Skeletal muscle satellite cell (primary cell): ENCODE data around the gene SMIM43.
"Not testable (repeated sequence)": the region's sequence is repeated elsewhere in the genome, so short reads cannot be mapped to it uniquely, and the experiment has no call there.

Experiments used
- H3K27me3 ChIP-seq: 2 replicates; pipeline ENCODE4 v1.7.0; 2013; ENCODE audit warnings: low read length; ENCODE audit not compliant: control insufficient read depth, insufficient read depth
- H3K36me3 ChIP-seq: 2 replicates; pipeline ENCODE4 v1.7.0; 2013; ENCODE audit warnings: mild to moderate bottlenecking, control low read depth, low read length; ENCODE audit not compliant: insufficient read depth
- H3K4me1 ChIP-seq: 2 replicates; pipeline ENCODE4 v1.7.0; 2013; ENCODE audit warnings: low read length; ENCODE audit not compliant: control insufficient read depth, insufficient read depth
- H3K4me2 ChIP-seq: 2 replicates; pipeline ENCODE4 v1.7.0; 2013; ENCODE audit warnings: mild to moderate bottlenecking, low read length
- H3K4me3 ChIP-seq: 2 replicates; pipeline ENCODE4 v1.7.0; 2013; ENCODE audit warnings: low read length
- H3K9ac ChIP-seq: 2 replicates; pipeline ENCODE4 v1.7.0; 2013; ENCODE audit warnings: mild to moderate bottlenecking, low read depth, low read length, moderate library complexity
- H3K9me3 ChIP-seq: replicated peaks from 2 replicates; pipeline ENCODE4 v1.7.0; 2013; ENCODE audit warnings: mild to moderate bottlenecking, control low read depth, low read length

The SMIM43 gene

DNA sequence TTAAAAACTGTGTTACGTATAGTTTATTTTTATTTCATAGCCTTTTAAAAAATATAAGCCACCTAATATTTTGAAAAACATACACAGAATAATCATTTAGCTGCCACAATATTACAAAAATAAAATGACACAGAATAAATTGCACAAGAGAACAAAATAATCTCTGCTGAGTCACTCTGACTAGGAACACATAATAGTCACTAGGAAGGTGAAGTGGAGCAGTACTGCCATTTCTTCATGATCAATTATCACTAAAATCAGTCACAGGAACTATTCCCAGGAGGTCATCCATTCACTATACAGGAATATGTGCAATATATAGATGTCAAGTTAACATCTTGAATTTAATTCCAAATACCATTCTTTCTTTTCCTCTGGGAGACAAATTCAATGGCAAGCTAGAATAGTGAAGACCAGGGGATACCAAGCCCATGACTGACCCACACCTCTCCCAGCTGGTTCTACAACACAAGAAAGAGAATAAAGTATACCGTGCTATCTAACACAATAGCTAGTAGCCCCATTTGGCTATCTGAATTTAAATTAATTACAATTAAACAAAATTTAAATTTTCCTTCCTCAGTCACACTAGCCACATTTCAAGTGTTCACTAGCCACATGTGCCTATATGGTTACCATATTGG lies 5.9 kb downstream of the SMIM43 start:
- Histone ChIP-seq H3K27me3 (no peaks in the 10 kb centered on the region), H3K4me3 (no peak overlapping the region), H3K9ac (no peak overlapping the region), H3K4me1 (peaks cover 19% of the 10 kb centered on the region), H3K4me2 (no peak overlapping the region), H3K36me3 (no peaks in the 10 kb centered on the region), H3K9me3 (no peaks in the 10 kb centered on the region)

DNA sequence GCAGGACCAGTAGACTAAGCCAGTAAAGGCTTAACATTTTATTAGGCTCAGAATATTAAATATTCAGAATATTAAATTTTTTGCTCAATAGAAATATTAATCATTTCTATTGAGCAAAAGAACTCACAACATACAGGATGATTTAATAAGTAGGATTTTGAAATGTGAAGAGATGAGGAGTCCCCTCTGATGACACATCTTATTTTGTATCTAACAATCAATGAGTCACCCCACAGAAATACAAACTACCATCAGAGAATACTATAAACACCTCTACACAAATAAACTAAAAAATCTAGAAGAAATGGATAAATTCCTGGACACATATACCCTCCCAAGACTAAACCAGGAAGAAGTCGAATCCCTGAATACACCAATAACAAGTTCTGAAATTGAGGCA lies 12.8 kb downstream of the SMIM43 start:
- not testable (repeated sequence) for H3K4me3 ChIP-seq, H3K36me3 ChIP-seq, H3K4me1 ChIP-seq, H3K9ac ChIP-seq, H3K9me3 ChIP-seq, H3K27me3 ChIP-seq, H3K4me2 ChIP-seq

DNA sequence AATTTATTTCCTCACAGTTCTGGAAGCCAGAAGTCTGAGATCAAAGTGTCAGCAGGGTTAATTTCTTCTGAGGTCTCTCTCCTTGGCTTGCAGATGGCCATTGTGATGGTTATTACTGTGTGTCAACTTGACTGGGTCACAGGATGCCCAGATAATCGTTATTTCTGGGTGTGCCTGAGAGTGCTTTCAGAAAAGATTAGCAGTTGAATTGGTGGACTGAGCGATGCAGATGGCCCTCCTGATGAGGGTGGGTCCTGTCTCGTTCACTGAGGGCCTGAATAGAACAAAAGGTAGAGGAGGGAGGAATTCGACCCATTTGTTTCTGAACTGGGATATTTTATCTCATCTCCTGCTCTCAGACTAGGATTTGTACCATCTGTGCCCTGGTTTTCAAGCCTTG lies 15.7 kb downstream of the SMIM43 start:
- Histone ChIP-seq H3K4me3 (no peak overlapping the region), H3K9ac (no peak overlapping the region), H3K36me3 (no peaks in the 10 kb centered on the region), H3K4me2 (no peak overlapping the region), H3K27me3 (no peaks in the 10 kb centered on the region), H3K4me1 (peaks cover 6% of the 10 kb centered on the region), H3K9me3 (no peaks in the 10 kb centered on the region)

DNA sequence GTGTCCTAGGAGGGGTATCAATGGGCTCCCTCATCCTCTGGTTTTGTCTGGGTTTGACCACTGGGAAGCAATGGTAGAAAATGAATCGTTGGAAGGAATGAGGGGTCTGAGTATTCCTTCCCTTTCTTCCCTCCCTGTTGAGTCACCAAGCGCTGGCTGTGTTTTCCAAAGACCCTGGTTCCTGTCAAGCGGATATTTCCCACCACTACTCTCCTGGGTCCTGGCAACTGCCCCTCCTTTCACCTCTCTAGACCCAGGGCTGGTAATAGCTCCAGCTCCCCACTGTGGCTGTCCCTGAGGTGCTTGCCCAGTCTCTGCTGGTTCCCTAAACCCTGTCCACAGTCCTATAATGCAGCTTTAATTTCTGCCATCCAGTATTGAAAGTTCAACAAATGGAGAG lies 22.2 kb downstream of the SMIM43 start:
- H3K27me3 ChIP-seq, result no peaks in the 10 kb centered on the region

DNA sequence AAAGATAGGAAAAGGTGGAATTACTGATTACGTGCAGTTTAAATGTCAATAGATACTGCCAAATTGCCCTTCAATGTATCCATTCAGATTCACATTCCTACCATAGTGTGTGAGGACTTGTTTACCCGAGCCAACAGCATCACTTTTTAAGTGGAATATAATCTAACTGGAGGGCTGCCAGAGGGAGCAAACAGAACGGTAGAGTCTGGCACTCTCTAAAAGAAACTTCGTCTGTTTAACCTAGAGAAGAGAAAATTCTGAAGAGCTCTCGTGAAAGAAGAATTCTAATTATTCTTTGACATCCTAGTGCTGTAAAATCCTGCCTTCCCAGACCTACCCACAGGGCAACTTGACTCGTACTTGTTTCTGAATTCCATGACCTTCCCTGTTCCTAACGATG lies 23.2 kb downstream of the SMIM43 start:
- Histone ChIP-seq H3K36me3 (no peaks in the 10 kb centered on the region), H3K4me1 (peaks cover 15% of the 10 kb centered on the region), H3K4me3 (no peak overlapping the region)

More for the DNA sequence above, 22.2 kb downstream of the SMIM43 start:
- peaks cover 15% of the 10 kb centered on the region for H3K4me1 ChIP-seq
- no peaks in the 10 kb centered on the region for H3K36me3 ChIP-seq
- H3K9ac ChIP-seq, result no peak overlapping the region
- no peak overlapping the region for H3K4me2 ChIP-seq
- H3K9me3 ChIP-seq, result no peaks in the 10 kb centered on the region
- no peak overlapping the region for H3K4me3 ChIP-seq

DNA sequence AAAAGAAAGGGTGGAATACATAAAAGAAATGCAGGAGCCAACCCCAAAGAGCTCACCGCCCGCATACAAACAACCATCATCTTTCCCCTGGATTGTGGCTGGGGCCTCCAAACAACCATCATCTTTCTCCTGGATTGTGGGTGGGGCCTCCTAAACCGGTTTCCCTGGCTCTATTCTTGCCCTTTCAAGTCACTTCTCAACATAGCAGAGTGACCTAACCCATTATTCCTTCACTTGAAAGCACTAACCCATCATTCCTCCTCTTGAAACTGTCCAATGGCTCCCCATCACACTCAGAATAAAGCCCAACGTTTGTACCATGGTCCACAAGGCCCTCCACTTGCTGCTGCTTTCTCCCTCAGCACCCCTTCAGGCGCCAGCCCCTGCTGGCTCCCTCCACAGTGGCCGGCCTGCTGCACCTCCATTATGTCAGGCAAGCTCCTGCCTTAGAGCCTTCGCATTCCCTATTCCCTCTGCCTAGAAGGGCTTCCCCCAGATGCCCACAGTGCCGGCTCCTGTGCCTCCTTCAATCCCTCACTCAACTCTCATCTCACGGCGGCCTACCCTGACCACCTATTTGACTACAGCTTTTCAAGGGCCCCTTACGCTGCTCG lies 24.1 kb downstream of the SMIM43 start:
- no peaks in the 10 kb centered on the region for H3K36me3 ChIP-seq
- no peaks in the 10 kb centered on the region for H3K27me3 ChIP-seq
- H3K4me3 ChIP-seq, result no peak overlapping the region
- no peak overlapping the region for H3K9ac ChIP-seq
- H3K4me1 ChIP-seq, result peaks cover 15% of the 10 kb centered on the region
- H3K9me3 ChIP-seq, result no peaks in the 10 kb centered on the region
- H3K4me2 ChIP-seq, result no peak overlapping the region

More for the DNA sequence above, 23.2 kb downstream of the SMIM43 start:
- H3K27me3 ChIP-seq, result no peaks in the 10 kb centered on the region
- no peak overlapping the region for H3K9ac ChIP-seq
- H3K9me3 ChIP-seq, result no peaks in the 10 kb centered on the region
- H3K4me2 ChIP-seq, result no peak overlapping the region

DNA sequence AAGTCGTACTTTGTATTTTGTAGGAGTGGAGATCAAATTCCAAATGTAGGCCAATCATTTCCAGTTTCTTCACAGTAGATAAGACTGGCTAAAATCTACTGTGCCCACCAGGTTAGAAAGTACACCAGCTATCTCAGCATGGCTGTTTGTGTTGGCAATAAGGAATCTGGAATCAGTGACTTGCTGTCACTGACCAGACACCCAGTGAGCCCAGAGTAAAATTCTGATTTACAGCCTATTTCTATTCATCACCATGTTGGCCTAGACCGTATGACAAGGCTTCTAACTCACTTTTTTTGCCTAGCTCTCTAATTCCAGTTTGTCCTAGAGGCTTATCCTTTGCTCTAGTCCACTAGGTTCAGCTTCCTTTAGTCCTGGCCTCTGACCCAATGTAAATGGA lies 25.4 kb downstream of the SMIM43 start:
- Histone ChIP-seq H3K36me3 (no peaks in the 10 kb centered on the region), H3K4me1 (peaks cover 15% of the 10 kb centered on the region), H3K27me3 (no peaks in the 10 kb centered on the region), H3K9ac (peak overlapping the region; percentile 39), H3K9me3 (no peaks in the 10 kb centered on the region), H3K4me2 (peak overlapping the region; percentile 7), H3K4me3 (no peak overlapping the region)

DNA sequence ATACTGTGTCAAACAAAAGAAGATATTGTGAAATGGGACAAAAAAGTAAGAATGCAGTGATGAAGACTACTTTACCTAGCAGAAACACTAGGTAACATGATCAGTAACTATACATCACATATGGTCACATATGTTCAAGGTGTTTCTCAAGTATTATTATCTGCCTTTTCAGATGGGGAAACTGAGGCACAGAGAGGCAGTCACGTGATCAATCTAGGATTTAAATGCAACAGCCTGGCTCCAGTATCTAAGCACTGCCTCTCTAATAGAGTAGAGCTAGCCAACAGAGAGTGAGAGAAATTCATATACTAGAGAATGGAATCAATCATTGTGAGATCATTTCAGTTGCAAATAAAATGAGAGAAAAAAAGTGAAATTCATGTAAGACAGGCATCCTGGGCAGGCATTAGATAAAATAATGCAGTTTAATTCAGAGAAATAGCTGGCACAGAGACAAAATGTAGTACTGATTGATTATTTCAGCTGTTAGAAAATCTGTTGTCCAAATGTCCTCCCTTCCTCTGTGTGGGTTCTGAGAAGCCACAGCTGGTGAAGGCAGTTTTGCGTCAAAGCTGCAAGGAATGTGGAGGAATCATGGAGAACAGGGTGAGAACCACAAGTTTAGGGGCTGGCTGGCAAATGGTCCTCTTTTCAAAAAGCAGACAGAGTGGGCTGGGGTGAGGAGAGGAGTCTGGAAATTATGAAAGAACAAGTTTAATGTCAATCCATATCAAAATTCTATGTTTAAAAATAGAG lies 26.0 kb downstream of the SMIM43 start:
- no peak overlapping the region for H3K4me3 ChIP-seq
- peak overlapping the region; percentile 7 for H3K4me2 ChIP-seq
- H3K9ac ChIP-seq, result peak overlapping the region; percentile 39
- H3K27me3 ChIP-seq, result no peaks in the 10 kb centered on the region
- H3K9me3 ChIP-seq, result no peaks in the 10 kb centered on the region
- no peaks in the 10 kb centered on the region for H3K36me3 ChIP-seq
- H3K4me1 ChIP-seq, result peaks cover 15% of the 10 kb centered on the region

DNA sequence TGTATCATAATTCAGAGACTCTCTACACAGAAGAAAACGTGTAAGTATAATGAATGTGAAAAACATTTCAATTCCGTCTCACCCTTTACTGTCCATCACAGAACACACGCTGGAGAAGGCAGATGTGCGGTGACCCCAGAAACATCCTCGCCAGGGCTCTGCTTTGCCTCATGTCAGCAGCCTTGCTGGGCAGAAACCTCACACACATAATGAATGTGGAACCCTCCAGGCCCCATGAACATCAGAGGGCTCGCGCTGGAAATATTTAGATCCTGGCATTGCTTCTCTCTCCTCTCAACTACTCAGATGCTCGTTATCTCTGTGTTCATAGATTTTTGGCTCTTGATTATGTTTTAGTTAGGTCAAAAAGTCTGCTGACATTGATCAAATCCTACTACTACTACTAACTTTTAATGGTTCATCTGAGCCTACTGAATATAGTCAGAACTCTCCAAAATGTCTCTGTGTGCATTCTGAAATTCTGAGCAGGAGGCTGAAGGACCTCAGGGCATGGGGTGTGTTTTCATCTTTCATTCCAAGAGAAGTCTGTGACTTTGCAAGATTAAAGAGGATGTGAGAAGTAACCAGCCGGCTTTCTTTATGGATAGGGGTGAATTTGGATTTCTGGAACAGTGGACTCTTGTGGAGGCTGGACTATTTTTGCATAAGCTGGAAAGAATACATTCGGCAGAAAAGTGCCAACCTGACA lies 27.0 kb downstream of the SMIM43 start:
- Histone ChIP-seq H3K36me3 (no peaks in the 10 kb centered on the region), H3K4me3 (no peak overlapping the region)

DNA sequence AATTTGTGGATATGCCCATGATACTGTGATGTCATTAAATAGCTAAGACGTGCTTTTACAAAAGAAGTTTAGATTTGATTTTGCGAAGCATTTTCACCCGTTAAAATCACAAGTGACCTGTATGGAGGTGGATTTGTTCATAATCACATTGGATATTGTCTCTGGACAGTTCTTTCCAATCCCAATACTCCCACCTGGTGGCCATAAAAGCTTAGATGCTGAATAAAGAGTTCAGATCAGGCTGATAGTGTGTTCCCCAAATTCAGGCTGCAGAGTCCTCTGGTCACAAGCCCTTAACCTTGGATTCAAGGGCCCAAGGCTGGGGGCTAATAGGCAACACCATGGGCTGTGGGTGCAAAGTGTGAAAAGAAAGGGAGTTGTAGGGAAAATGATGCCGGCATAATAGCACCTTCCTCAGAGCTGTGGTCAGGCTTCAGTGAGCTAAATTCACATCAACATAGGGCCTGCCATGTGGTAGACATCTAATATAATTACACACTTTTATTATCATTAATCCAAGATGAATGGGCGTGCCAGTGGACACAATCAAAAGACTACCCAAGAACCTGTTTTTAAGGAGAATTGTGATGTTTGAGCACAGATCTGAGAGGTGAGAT lies 28.1 kb downstream of the SMIM43 start:
- Histone ChIP-seq H3K4me1 (peaks cover 15% of the 10 kb centered on the region), H3K36me3 (no peaks in the 10 kb centered on the region), H3K9ac (no peak overlapping the region), H3K9me3 (no peaks in the 10 kb centered on the region), H3K27me3 (no peaks in the 10 kb centered on the region), H3K4me3 (no peak overlapping the region), H3K4me2 (no peak overlapping the region)

More for the DNA sequence above, 27.0 kb downstream of the SMIM43 start:
- no peak overlapping the region for H3K9ac ChIP-seq
- peaks cover 15% of the 10 kb centered on the region for H3K4me1 ChIP-seq
- no peak overlapping the region for H3K4me2 ChIP-seq
- no peaks in the 10 kb centered on the region for H3K27me3 ChIP-seq
- no peaks in the 10 kb centered on the region for H3K9me3 ChIP-seq

DNA sequence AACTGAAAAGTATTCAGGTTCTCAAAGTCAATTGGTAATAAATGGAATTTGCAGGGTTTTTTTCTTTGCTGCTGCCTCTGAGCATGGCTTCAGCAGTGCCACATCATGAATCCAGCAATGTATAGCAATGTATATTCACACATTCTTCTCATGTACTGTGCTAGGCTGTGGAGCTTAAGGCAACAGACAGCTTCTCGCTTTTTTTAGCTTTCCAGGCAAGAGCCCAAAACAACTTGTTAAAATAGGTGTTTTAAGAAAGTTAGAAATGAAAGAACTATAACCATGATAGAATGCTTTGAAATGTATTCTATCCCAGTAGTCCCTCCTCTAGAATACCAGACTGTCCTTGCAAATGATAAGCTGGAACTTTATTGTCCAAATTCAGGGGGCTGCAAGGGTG lies 30.4 kb downstream of the SMIM43 start:
- Histone ChIP-seq H3K36me3 (no peaks in the 10 kb centered on the region), H3K9ac (no peak overlapping the region), H3K27me3 (no peaks in the 10 kb centered on the region), H3K4me2 (no peak overlapping the region), H3K9me3 (no peaks in the 10 kb centered on the region), H3K4me1 (peaks cover 9% of the 10 kb centered on the region), H3K4me3 (no peak overlapping the region)
